Uterus (tissue), 2 donors: Measurements from ENCODE around the gene ADD3.

Source experiments
- CTCF ChIP-seq, 4 experiments: fragments of 200-600 bp in 2 of 4; fragments of 450-650 bp in 2 of 4; sonication (generic) in 2 of 4; IDR thresholded peaks; one replicate each; pipeline ENCODE4 v1.5.1; 2016 to 2019; ENCODE audit warnings: antibody characterized with exemption in 4 of 4, mild to moderate bottlenecking in 2 of 4, moderate library complexity in 1 of 4
- POLR2A ChIP-seq, 2 donors: fragments of 450-650 bp; IDR thresholded peaks; one replicate each; pipeline ENCODE4 v1.6.1; 2016; ENCODE audit warnings: antibody characterized with exemption in 2 of 2, mild to moderate bottlenecking in 1 of 2, moderate library complexity in 1 of 2

DNA sequence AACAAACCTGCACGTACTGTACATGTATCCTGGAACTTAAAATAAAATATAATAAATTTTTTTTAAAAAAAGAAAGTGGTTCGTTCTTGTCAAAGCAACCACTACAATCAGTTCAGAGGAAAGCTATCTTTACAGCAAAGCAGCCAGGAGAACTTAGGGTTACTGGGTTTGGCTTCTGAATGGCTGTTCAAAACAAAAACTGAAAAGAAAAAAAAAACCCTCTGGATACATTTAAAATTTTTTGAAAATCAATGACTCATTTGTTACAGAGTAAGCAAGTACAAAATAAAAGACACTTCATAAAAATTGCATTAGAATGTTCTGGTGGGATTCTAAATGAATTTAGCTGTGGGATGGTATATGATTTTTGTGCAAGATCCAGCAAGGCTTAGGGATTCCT is 28.6 kb upstream of the ADD3 start:
- TF ChIP-seq CTCF (IDR thresholded peaks at IDR 0.05) (no peak), POLR2A (IDR thresholded peaks at IDR 0.05) (no peak)
